Stimulated activated CD4-positive, alpha-beta T cell treated with anti-CD3 and anti-CD28 coated beads, Interleukin-4, amount 100 ng/mL, for 1 hour (primary cell): ENCODE measurements around the gene SH3YL1.

Source experiments
- DNase-seq: peaks from one replicate; pipeline ENCODE4 v3.0.0-alpha.2; 2020

Gene SH3YL1

GRCh38 chr2:213932-214693 is 49.7 kb downstream of the SH3YL1 start:
- DNase-seq: no peak

DNA sequence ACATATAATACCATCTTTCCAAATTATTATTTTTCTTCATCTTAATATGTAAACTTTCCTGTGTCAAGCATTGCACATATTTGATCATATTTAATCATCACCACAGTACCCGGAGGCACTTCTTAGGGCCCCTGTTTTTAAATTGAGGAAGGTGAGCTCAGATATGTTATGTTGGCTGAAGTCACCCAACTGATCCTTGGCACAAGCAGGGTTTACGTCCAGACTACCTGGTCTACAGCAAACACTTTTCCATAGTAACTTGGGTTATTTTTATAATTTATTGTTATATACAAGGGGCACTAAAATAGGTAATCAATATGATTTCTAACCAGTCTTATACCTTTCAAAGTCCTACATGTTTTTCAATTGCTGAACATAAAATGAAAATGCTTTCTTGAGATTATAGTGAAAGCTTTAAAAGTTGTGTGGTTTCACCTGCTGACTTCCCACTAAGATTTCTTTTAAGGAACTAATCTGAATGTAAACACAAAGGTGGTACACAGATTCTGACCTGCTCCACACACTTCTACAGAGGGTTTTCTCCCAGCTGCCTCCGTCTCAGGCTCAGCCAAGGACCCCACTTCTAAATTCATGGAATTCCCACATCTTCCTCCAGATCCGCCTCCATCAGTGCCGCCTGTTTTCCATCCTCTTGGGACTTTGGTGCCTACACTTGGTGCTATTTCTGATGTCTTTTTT is 52.2 kb downstream of the SH3YL1 start:
- no peak for DNase-seq

DNA sequence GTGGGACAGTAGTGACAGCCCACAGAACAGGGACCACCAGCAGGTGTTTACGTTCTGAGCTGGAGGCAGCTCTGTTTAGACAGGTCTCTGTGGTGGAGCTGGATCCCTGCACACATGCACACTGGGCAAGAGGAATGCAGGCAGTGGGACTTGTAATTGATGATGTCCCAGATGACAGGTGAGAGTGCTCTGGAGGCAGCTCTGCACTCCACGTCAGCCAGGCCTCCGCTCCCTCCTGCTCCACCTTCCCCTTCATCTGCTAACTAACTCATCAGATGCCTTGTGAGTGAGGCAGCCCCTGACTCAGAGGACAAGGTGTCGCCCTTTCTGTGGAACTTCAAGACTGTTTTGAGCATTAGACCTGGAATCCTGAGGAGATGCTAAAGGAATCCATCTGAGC is 53.2 kb downstream of the SH3YL1 start:
- DNase-seq: no peak

GRCh38 chr2:209470-209869 is 54.4 kb downstream of the SH3YL1 start:
- no peak for DNase-seq

DNA sequence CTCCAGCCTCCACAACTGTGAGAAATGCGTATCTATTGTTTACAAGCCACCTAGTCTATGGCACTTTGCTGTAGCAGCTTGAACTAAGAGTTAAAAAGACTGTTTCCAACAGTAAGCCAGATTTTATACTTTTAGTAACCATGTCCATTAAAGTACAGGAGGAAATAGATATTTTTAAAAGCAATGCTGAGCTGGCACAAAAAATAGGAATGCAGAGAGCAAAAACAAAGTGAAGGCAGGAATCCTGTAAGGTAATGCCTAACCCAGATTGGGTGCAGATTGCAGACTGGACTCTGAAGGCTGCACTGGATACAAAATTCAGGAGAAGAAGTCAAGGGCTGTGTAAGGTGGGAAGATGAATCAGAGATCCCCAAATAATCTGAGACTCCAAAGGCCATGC is 55.5 kb downstream of the SH3YL1 start:
- no peak for DNase-seq

DNA sequence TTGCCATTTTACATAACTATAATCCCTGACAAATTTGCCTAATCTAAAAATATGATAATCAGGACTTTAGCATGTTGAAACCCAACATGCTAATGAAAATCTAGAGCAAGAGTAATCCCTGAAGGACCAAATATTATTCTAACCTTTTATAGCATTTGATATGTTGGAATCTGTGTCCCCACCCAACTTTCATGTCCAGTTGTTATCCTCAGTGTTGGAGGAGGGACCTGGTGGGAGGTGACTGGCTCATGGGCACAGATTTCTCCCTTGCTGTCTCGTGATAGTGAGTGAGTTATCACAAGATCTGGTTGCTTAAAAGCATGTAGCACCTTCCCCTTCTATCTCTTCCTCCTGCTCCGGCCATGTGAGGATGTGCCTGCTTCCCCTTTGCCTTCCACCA is 59.8 kb downstream of the SH3YL1 start:
- DNase-seq: no peak

DNA sequence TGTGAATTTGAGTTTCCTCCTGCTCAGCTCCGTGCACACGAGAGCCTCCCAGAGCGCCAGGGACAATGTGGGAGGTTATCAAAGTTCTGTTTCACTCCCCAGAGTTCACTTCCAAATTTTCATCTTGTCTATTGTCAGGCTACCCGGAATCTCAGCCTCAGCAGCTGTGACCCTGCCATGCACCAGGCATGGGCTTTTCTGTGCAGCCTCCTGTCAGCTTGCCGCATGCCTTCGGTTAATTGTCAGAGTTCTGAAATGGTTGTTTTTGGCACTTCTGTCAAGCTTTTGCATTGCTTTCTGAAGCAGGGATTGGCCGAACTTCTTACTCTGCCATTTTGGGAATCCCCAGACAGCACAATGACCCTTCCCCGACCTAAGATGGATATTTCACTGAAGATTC is 60.4 kb downstream of the SH3YL1 start:
- no peak for DNase-seq

GRCh38 chr2:202945-203344 is 60.9 kb downstream of the SH3YL1 start:
- DNase-seq: no peak

GRCh38 chr2:201648-202433 is 62.0 kb downstream of the SH3YL1 start:
- no peak for DNase-seq

GRCh38 chr2:199041-199966 is 64.5 kb downstream of the SH3YL1 start:
- DNase-seq: no peak

- no peak for DNase-seq
Observed at GRCh38 chr2:196406-196805, 67.4 kb downstream of the SH3YL1 start.

DNA sequence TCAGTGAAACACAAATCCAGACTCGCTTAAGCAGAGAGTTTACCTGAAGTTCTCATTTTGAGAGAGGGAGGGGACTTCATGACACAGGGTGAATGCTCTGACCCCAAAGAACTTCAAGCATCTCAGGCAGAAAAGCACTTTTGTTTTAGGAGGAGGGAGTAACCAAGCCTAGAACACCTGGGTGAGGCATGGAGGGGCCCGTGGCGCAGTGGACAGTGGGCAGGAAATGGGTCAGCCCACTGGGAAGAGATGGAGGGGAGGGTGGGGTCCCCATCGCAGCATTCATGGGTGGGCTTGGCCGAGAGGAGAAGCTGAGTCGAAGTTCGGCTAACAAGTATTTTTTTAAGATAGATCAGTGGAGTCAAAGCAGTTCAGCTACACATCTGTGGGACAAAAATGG is 67.9 kb downstream of the SH3YL1 start:
- no peak for DNase-seq

DNA sequence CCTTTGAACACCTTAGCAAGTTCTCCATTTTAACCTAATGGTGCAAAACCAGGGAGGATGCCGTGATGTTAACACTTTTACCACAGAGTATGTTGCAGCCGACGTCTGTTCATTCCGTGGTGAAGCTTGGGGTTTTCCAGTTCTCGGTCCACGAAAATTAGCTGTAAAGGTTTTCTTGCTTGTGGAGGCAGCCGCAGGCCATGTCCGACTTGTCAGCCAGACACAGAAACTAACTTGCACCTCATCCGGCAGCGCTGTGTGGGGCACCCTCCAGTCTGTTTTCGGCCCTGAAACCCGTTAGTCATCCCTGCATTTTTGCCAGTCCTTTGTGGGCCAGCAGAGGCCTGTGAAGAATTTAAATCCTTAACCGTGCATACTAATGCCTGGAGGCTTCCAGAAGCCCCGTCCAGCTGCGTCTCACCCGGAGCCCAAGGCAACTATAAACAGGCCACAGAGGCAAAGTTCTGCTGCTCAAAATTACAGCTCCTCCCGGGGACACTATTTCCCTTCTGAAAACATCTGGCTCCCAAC is 70.6 kb downstream of the SH3YL1 start:
- no peak for DNase-seq

GRCh38 chr2:191311-192190 is 72.3 kb downstream of the SH3YL1 start:
- no peak for DNase-seq

GRCh38 chr2:187825-188224 is 76.0 kb downstream of the SH3YL1 start:
- no peak for DNase-seq

DNA sequence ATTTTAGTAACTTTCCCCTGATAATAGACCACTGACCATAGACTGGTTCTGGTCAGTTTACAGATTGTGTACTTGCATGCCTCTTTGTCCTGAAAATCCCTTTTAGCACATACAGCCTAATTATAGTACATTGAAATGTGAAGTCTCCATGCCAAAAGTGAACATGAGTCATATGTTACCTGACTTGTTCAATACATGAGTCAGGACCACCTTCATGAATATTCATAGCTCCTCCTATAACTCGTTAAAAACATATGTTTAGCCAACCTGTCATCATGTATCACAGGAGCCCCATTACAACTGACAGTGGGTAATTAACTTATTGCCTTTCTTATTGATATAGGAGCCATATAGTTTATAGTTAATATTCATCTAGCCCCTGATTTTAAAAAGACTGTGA is 78.6 kb downstream of the SH3YL1 start:
- DNase-seq: no peak

GRCh38 chr2:184695-185094 is 79.1 kb downstream of the SH3YL1 start:
- DNase-seq: no peak

GRCh38 chr2:182509-183122 is 81.2 kb downstream of the SH3YL1 start:
- DNase-seq: no peak

DNA sequence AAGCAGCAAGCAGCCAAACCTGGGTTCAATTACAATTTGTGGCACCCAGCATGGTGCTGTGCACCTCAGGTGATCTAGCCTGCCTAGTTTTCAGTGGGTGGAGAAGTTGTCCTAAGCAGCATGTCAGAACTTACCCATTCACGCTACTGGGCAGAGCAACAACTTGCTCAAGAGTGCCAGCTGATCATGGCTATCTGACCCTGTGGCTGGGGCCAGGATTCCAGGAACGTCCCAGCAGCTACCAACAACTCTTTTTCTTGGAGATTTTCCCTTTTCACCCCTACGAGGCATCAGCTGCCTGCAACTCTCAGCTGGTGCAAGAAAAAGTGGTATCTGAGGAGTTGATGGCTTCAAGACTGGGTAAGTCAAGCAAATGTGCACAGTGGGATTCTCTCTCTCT is 83.5 kb downstream of the SH3YL1 start:
- no peak for DNase-seq

GRCh38 chr2:179886-180285 is 83.9 kb downstream of the SH3YL1 start:
- DNase-seq: no peak

DNA sequence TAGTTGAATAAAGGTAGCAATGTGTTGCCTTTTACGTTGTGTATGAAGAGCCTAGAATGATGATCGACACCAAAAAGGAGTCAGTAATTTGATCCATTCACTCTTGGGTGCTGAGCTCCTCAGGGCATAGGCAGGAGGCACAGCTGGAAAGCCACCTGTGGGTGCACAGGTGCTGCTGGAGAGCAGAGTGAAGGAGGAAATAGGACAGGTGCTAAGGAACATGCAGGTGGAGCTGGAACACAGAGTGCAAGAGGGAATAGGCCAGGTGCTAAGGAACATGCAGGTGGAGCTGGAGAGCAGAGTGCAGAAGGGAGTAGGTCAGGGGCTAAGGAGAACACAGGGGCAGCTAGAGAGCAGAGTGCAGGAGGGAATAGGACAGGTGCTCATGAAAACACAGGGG is 86.1 kb downstream of the SH3YL1 start:
- DNase-seq: no peak
